Measurements from ENCODE around the gene GPX1.
A peak's percentile ranks its signal among the peaks of the same experiment; 100 is the strongest.
"Not testable (repeated sequence)": the region's sequence is repeated elsewhere in the genome, so short reads cannot be mapped to it uniquely, and the experiment has no call there.

Gene GPX1

GRCh38 chr3:49383387-49383786 lies 25.2 kb upstream of the GPX1 start:
- Histone ChIP-seq H3K4me3 (ENCODE audit: low read length) (no peak overlapping the region), H3K36me3 (ENCODE audit: insufficient read depth, low read length) (no peaks in the 10 kb centered on the region), H3K9me3 (ENCODE audit: low read length) (peaks cover 8% of the 10 kb centered on the region), H2AFZ (ENCODE audit: low read depth, low read length) (no peak overlapping the region), H3K4me1 (ENCODE audit: insufficient read depth, low read length) (no peaks in the 10 kb centered on the region), H3K27me3 (ENCODE audit: insufficient read depth, low read length) (no peaks in the 10 kb centered on the region)

GRCh38 chr3:49378249-49378895 lies 20.2 kb upstream of the GPX1 start:
- Histone ChIP-seq H2AFZ (ENCODE audit: low read depth, low read length) (no peak overlapping the region), H3K9me3 (ENCODE audit: low read length) (peaks cover 14% of the 10 kb centered on the region), H3K4me3 (ENCODE audit: low read length) (no peak overlapping the region), H3K36me3 (ENCODE audit: insufficient read depth, low read length) (peaks cover 22% of the 10 kb centered on the region), H3K4me1 (ENCODE audit: insufficient read depth, low read length) (no peaks in the 10 kb centered on the region), H3K27me3 (ENCODE audit: insufficient read depth, low read length) (no peaks in the 10 kb centered on the region)

GRCh38 chr3:49377483-49377882 lies 19.3 kb upstream of the GPX1 start:
- Histone ChIP-seq H3K9me3 (ENCODE audit: low read length) (peaks cover 14% of the 10 kb centered on the region), H2AFZ (ENCODE audit: low read depth, low read length) (no peak overlapping the region), H3K36me3 (ENCODE audit: insufficient read depth, low read length) (peaks cover 30% of the 10 kb centered on the region), H3K27me3 (ENCODE audit: insufficient read depth, low read length) (no peaks in the 10 kb centered on the region), H3K4me3 (ENCODE audit: low read length) (no peak overlapping the region), H3K4me1 (ENCODE audit: insufficient read depth, low read length) (no peaks in the 10 kb centered on the region)

- Histone ChIP-seq H3K9me3 (ENCODE audit: low read length) (peaks cover 2% of the 10 kb centered on the region), H3K4me3 (ENCODE audit: low read length) (no peak overlapping the region), H3K4me1 (ENCODE audit: insufficient read depth, low read length) (no peaks in the 10 kb centered on the region), H3K36me3 (ENCODE audit: insufficient read depth, low read length) (peaks cover 60% of the 10 kb centered on the region), H2AFZ (ENCODE audit: low read depth, low read length) (no peak overlapping the region), H3K27me3 (ENCODE audit: insufficient read depth, low read length) (no peaks in the 10 kb centered on the region)
These were observed 13.8 kb upstream of the GPX1 start for GRCh38 chr3:49371946-49372345.

- Histone ChIP-seq H3K27me3 (ENCODE audit: insufficient read depth, low read length) (no peaks in the 10 kb centered on the region), H3K36me3 (ENCODE audit: insufficient read depth, low read length) (peaks cover 67% of the 10 kb centered on the region), H3K4me3 (ENCODE audit: low read length) (no peak overlapping the region), H3K4me1 (ENCODE audit: insufficient read depth, low read length) (no peaks in the 10 kb centered on the region), H3K9me3 (ENCODE audit: low read length) (peaks cover 2% of the 10 kb centered on the region), H2AFZ (ENCODE audit: low read depth, low read length) (no peak overlapping the region)
These were observed 12.6 kb upstream of the GPX1 start for GRCh38 chr3:49370585-49371290.

- Histone ChIP-seq H3K4me3 (ENCODE audit: low read length) (no peak overlapping the region), H3K27me3 (ENCODE audit: insufficient read depth, low read length) (no peaks in the 10 kb centered on the region), H2AFZ (ENCODE audit: low read depth, low read length) (no peak overlapping the region), H3K36me3 (ENCODE audit: insufficient read depth, low read length) (peaks cover 59% of the 10 kb centered on the region), H3K9me3 (ENCODE audit: low read length) (peaks cover 2% of the 10 kb centered on the region), H3K4me1 (ENCODE audit: insufficient read depth, low read length) (peaks cover 11% of the 10 kb centered on the region)
These were observed 4.4 kb upstream of the GPX1 start for GRCh38 chr3:49362561-49362960.

GRCh38 chr3:49359623-49360022 lies 1.5 kb upstream of the GPX1 start:
- Histone ChIP-seq H2AFZ (ENCODE audit: low read depth, low read length) (no peak overlapping the region), H3K36me3 (ENCODE audit: insufficient read depth, low read length) (peaks cover 46% of the 10 kb centered on the region), H3K4me1 (ENCODE audit: insufficient read depth, low read length) (peaks cover 13% of the 10 kb centered on the region), H3K4me3 (ENCODE audit: low read length) (no peak overlapping the region), H3K9me3 (ENCODE audit: low read length) (no peaks in the 10 kb centered on the region), H3K27me3 (ENCODE audit: insufficient read depth, low read length) (no peaks in the 10 kb centered on the region)

- Histone ChIP-seq H3K4me1 (ENCODE audit: insufficient read depth, low read length) (peaks cover 13% of the 10 kb centered on the region), H3K4me3 (ENCODE audit: low read length) (peak overlapping the region; percentile 65), H3K27me3 (ENCODE audit: insufficient read depth, low read length) (no peaks in the 10 kb centered on the region), H2AFZ (ENCODE audit: low read depth, low read length) (no peak overlapping the region), H3K9me3 (ENCODE audit: low read length) (no peaks in the 10 kb centered on the region), H3K36me3 (ENCODE audit: insufficient read depth, low read length) (peaks cover 44% of the 10 kb centered on the region)
These were observed 702 bp upstream of the GPX1 start for GRCh38 chr3:49358884-49359225.

- peaks cover 35% of the 10 kb centered on the region for H3K36me3 ChIP-seq (ENCODE audit: insufficient read depth, low read length)
- peak overlapping the region; percentile 2 for H2AFZ ChIP-seq (ENCODE audit: low read depth, low read length)
- not testable (repeated sequence) for H3K9me3 ChIP-seq (ENCODE audit: low read length); H3K27me3 ChIP-seq (ENCODE audit: insufficient read depth, low read length)
- H3K4me1 ChIP-seq (ENCODE audit: insufficient read depth, low read length) = peaks cover 13% of the 10 kb centered on the region
- peak overlapping the region; percentile 65 for H3K4me3 ChIP-seq (ENCODE audit: low read length)
These were observed 523 bp downstream of the GPX1 start for GRCh38 chr3:49357443-49358216.

GRCh38 chr3:49357095-49357442 lies 1.1 kb downstream of the GPX1 start:
- not testable (repeated sequence) for H3K9me3 ChIP-seq (ENCODE audit: low read length)
- peaks cover 29% of the 10 kb centered on the region for H3K36me3 ChIP-seq (ENCODE audit: insufficient read depth, low read length)
- peak overlapping the region; percentile 65 for H3K4me3 ChIP-seq (ENCODE audit: low read length)

GRCh38 chr3:49352890-49353421 lies 5.2 kb downstream of the GPX1 start:
- Histone ChIP-seq H3K27me3 (ENCODE audit: insufficient read depth, low read length) (no peaks in the 10 kb centered on the region), H2AFZ (ENCODE audit: low read depth, low read length) (no peak overlapping the region), H3K36me3 (ENCODE audit: insufficient read depth, low read length) (peaks cover 6% of the 10 kb centered on the region), H3K9me3 (ENCODE audit: low read length) (no peaks in the 10 kb centered on the region), H3K4me1 (ENCODE audit: insufficient read depth, low read length) (peaks cover 2% of the 10 kb centered on the region), H3K4me3 (ENCODE audit: low read length) (no peak overlapping the region)

More at GRCh38 chr3:49357095-49357442, 1.1 kb downstream of the GPX1 start:
- H3K27me3 ChIP-seq (ENCODE audit: insufficient read depth, low read length); H2AFZ ChIP-seq (ENCODE audit: low read depth, low read length): not testable (repeated sequence)
- peaks cover 13% of the 10 kb centered on the region for H3K4me1 ChIP-seq (ENCODE audit: insufficient read depth, low read length)

- Histone ChIP-seq H3K27me3 (ENCODE audit: insufficient read depth, low read length) (no peaks in the 10 kb centered on the region), H3K9me3 (ENCODE audit: low read length) (no peaks in the 10 kb centered on the region), H3K4me1 (ENCODE audit: insufficient read depth, low read length) (no peaks in the 10 kb centered on the region), H3K36me3 (ENCODE audit: insufficient read depth, low read length) (peaks cover 6% of the 10 kb centered on the region), H3K4me3 (ENCODE audit: low read length) (no peak overlapping the region), H2AFZ (ENCODE audit: low read depth, low read length) (no peak overlapping the region)
These were observed 5.9 kb downstream of the GPX1 start for GRCh38 chr3:49352281-49352680.

GRCh38 chr3:49351521-49352011 lies 6.6 kb downstream of the GPX1 start:
- Histone ChIP-seq H3K36me3 (ENCODE audit: insufficient read depth, low read length) (peaks cover 6% of the 10 kb centered on the region), H3K27me3 (ENCODE audit: insufficient read depth, low read length) (no peaks in the 10 kb centered on the region), H3K4me1 (ENCODE audit: insufficient read depth, low read length) (no peaks in the 10 kb centered on the region), H3K4me3 (ENCODE audit: low read length) (no peak overlapping the region), H2AFZ (ENCODE audit: low read depth, low read length) (no peak overlapping the region), H3K9me3 (ENCODE audit: low read length) (no peaks in the 10 kb centered on the region)

All from neuron (in vitro differentiated cells).